A673 (cell line): ENCODE results near the gene PHTF1.

Experiments
- CTCF ChIP-seq: fragments of 300-800, 200-600 bp; sonication (generic); conservative IDR thresholded peaks from 2 replicates; pipeline ENCODE4 v1.5.1; 2017; ENCODE audit warnings: low read depth, mild to moderate bottlenecking, antibody characterized with exemption, low read length, moderate library complexity, mixed read lengths
- EZH2 ChIP-seq: fragments of 200-600 bp; sonication (generic); IDR thresholded peaks from 2 replicates; pipeline ENCODE4 v1.6.1; 2017; ENCODE audit warnings: borderline replicate concordance, low read depth, mild to moderate bottlenecking, mixed read lengths, antibody characterized with exemption, low read length; ENCODE audit not compliant: poor library complexity, severe bottlenecking

DNA sequence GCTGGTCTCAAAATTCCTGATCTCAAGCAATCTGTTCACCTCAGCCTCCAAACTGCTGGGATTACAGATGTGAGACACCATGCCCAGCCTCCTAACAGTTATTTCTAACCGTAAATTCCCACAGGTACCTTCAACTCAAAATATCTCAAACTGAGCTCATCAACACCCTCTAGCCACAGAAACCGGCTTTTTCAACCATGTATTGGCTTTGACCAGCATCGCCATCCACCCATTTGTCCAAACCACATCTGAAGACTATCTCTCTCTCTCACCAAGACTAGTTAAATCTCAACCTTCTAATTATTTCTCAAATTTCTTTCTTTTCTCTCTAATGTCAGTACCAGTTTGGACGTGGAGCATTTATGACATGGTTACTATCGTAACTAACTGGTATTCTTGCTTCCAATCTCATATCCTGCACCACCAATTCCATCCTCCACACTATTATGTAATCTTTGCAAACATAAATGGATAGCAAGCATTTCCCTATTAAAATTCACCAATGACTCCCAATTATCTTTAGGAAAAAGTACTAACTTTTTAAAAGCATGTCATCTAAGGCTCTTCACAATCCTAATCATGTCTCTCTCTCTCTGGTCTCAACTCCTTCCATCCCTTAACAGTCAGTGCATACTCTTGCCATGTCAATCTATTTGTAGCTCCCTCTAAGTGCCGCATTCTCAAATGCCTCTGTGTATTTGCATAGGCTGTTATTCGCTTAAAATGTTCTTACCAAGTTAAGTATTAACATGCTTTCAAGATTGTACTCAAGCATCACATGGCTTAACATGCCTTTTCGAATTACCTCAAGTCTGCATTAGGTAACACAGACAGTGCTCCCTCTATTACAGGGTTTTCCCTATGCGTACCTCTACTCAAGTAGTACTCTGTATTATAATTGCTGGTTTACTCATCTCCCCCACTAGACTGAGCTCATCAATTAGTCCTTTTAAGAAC, 34.9 kb upstream of the PHTF1 start:
- TF ChIP-seq CTCF = no peak
- no peak for TF ChIP-seq EZH2
